Nephron (organoid): ENCODE results near the gene PPP1R13B.

ENCODE experiments used
- H3K27ac Mint-ChIP-seq, 3 experiments: 2 replicates each; pipeline ENCODE4 v1.8.0; 2020; ENCODE audit warnings: mixed read lengths in 3 of 3, mild to moderate bottlenecking in 2 of 3, moderate library complexity in 1 of 3
- H3K27me3 Mint-ChIP-seq: 2 replicates; pipeline ENCODE4 v1.8.0; 2021; ENCODE audit warnings: low read depth, mild to moderate bottlenecking, moderate library complexity, mixed read lengths
- H3K36me3 Mint-ChIP-seq: 2 replicates; pipeline ENCODE4 v1.8.0; 2020; ENCODE audit warnings: low read depth, mixed read lengths
- H3K4me1 Mint-ChIP-seq: 2 replicates; pipeline ENCODE4 v1.8.0; 2020; ENCODE audit warnings: mixed read lengths
- H3K4me3 Mint-ChIP-seq, 3 experiments: 2 replicates each; pipeline ENCODE4 v1.8.0; 2020; ENCODE audit warnings: mild to moderate bottlenecking in 3 of 3, mixed read lengths in 3 of 3, moderate library complexity in 2 of 3
- H3K9me3 Mint-ChIP-seq: 2 replicates; pipeline ENCODE4 v1.8.0; 2020; ENCODE audit warnings: mixed read lengths
- CTCF ChIP-seq, 3 experiments: fragments of 200-600 bp; sonication (generic); IDR thresholded peaks; one replicate each; pipeline ENCODE4 v1.5.0; 2021; ENCODE audit warnings: antibody characterized with exemption in 3 of 3; ENCODE audit not compliant: unreplicated experiment in 3 of 3

PPP1R13B gene

GRCh38 chr14:103702497-103703432, 144.6 kb downstream of the PPP1R13B start:
- Mint-ChIP-seq H3K36me3 (peaks cover 20% of the 10 kb centered on the region), H3K27ac (no peak overlapping the region), H3K27me3 (no peaks in the 10 kb centered on the region), H3K4me1 (peaks cover 6% of the 10 kb centered on the region), H3K9me3 (no peaks in the 10 kb centered on the region), H3K4me3 (no peak overlapping the region)
- TF ChIP-seq CTCF (IDR thresholded peaks at IDR 0.05; ENCODE audit: unreplicated experiment in 3 of 3): no peak

GRCh38 chr14:103702095-103702494, 145.3 kb downstream of the PPP1R13B start:
- Mint-ChIP-seq H3K9me3 (no peaks in the 10 kb centered on the region), H3K36me3 (peaks cover 20% of the 10 kb centered on the region), H3K4me3 (no peak overlapping the region), H3K27me3 (no peaks in the 10 kb centered on the region), H3K4me1 (peaks cover 11% of the 10 kb centered on the region), H3K27ac (no peak overlapping the region)
- no peak for TF ChIP-seq CTCF (IDR thresholded peaks at IDR 0.05; ENCODE audit: unreplicated experiment in 3 of 3)

- no peaks in the 10 kb centered on the region for H3K9me3 Mint-ChIP-seq
- no peak for TF ChIP-seq CTCF (IDR thresholded peaks at IDR 0.05; ENCODE audit: unreplicated experiment in 3 of 3)
- H3K4me1 Mint-ChIP-seq: peaks cover 22% of the 10 kb centered on the region
- no peaks in the 10 kb centered on the region for H3K27me3 Mint-ChIP-seq
- H3K36me3 Mint-ChIP-seq: peaks cover 20% of the 10 kb centered on the region
- H3K27ac Mint-ChIP-seq: no peak overlapping the region
- no peak overlapping the region for H3K4me3 Mint-ChIP-seq
These were observed 146.5 kb downstream of the PPP1R13B start for GRCh38 chr14:103700753-103701490.

- Mint-ChIP-seq H3K36me3 (peaks cover 20% of the 10 kb centered on the region), H3K4me3 (no peak overlapping the region)
These were observed 147.2 kb downstream of the PPP1R13B start for GRCh38 chr14:103699901-103700752.

More at GRCh38 chr14:103699901-103700752, 147.2 kb downstream of the PPP1R13B start:
- Mint-ChIP-seq H3K27ac (peak overlapping the region in 1 of 3 experiments; percentile 39), H3K4me1 (peaks cover 30% of the 10 kb centered on the region), H3K9me3 (no peaks in the 10 kb centered on the region), H3K27me3 (no peaks in the 10 kb centered on the region)
- TF ChIP-seq CTCF (IDR thresholded peaks at IDR 0.05; ENCODE audit: unreplicated experiment in 3 of 3): no peak
